Left forelimb (tissue), 1 donor: ENCODE measurements around the gene GSN.

Experiments used
- DNase-seq: peaks from one replicate; pipeline ENCODE4 v3.0.0-alpha.2; 2018; ENCODE audit warnings: low spot score

Gene GSN

DNA sequence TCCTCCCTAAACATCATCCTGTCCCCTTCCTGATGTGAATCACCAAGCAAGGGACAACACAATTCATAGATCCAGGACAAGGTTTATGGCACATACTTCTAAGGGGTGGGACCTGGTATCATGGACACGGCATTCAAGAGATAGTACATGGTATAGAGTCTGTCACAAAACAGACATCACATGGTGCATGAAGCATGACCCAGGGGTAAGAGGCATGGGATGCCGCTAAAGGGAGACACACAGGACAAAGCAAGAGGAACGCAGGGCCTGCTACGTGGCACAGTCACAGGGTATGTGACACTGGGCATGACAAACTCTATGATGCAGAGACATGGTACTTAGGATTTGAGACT is 20.7 kb downstream of the GSN start:
- no peak for DNase-seq

DNA sequence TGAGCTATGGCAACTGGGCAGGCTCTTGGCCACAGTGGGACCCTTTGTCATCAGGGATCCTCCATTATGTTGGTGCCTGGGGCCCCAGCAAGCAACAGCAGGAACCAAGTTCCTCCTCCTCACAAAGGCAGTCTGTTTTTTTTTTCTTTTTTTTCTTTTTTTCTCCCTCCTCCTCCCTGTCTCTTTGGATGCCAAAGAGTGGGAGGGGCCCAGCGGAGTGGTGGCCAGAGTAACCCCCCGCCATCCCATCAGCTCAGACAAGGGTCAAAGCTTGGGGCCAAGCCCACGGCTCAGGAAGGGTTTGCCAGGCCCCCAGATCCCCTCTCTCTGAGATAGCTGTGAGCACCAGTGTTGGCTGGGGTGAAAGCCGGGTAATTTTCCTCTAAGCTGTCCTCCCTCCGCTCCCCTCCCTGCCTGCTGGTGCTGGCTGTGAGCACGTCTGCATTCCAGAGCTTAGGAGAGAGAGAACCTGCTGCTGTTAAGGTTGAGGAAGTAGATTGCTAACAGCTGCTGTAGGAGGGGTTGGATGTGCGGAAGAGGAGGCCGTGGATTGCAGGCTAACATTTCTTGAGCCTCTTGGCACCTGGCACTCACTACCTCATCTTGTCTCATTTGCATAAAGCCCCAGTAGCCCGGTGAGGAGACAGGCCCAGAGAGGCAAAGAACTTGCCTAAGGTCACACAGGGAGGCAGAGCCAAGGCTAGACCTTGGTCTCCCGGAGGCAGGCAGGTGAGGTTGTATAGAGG is 21.2 kb downstream of the GSN start:
- DNase-seq: peak; percentile 82

DNA sequence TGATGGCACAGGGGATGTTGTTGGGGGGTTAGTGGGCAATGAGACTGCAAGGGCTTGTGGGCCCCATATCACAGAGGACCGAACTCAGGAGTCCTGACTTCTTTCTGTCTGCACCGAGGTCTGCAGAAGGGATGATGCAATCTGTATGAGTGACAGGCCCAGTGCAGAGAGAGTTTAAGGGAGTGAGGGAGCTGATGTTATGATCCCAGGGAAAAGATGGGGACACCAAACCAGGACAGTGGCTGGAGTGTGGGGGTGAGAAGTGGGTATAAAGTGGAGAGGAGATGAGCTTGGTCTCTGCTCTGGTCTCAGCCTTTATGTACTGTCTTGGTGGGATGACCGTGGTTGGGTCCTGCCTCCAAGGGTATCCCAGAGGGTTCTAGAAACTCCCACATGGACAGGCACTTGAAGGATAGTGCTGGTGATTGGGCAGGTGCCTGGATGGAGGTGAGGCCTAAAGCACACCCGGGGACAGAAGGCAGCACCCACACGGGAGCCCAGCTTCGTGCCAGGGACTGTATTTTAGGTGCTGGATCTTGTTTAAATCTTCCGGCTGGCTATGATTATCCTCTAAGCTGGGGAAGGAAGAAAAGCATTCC is 21.9 kb downstream of the GSN start:
- no peak for DNase-seq

DNA sequence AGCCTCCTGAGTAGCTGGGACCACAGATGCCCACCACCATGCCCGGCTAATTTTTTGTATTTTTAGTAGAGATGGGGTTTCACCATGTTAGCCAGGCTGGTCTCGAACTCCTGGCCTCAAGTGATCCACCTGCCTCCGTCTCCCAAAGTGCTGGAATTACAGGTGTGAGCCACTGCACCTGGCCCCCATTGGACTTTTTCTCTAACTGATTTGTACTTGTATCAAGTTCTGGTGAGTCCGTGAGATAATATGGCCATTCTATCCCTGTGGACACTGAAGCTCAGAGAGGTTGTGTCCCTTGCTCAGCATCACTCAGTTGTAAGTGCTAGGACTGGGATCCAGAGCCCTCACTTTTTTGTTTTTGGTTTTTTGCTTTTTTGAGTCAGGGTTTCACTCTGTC is 23.6 kb downstream of the GSN start:
- DNase-seq: peak; percentile 11

DNA sequence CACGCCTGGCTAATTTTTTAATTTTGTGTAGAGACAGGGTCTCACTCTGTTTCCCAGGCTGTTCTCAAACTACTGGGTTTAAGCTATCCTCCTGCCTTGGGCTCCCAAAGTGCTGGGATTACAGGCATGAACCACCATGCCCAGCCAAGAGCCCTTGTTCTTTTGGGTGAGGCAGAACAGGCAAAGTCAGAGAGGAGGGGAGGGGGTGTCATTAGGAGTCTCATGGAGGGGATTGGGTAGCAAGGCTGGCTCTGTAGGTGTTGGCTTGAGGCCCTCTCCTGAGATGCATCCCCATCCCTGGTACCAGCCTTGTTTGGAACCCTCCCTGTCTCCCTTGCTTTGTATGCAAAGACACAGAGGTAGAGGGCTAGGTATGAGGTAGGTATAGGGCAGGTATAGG is 24.1 kb downstream of the GSN start:
- DNase-seq: peak; percentile 5

DNA sequence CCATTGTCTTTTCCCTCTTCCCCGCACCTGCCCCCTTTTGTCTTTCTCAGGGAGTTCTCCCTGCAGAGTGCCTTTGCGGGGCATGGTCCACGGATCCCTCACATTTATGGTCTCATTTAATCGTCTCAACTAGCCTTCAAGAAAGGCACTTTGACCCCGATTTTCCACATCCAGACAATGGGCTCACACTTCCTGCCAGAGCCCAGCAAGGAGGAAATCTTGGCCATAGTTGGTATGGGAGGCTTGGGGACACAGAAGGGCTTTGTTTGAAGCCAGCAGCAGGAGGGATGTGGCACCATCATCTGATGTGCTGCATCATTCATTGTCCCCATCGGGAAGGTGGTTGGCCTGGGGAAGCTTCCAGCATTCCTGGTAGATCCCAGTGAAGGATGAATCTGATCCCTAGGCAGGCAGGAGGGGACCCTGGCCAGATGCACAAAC is 24.9 kb downstream of the GSN start:
- DNase-seq: peak; percentile 52

DNA sequence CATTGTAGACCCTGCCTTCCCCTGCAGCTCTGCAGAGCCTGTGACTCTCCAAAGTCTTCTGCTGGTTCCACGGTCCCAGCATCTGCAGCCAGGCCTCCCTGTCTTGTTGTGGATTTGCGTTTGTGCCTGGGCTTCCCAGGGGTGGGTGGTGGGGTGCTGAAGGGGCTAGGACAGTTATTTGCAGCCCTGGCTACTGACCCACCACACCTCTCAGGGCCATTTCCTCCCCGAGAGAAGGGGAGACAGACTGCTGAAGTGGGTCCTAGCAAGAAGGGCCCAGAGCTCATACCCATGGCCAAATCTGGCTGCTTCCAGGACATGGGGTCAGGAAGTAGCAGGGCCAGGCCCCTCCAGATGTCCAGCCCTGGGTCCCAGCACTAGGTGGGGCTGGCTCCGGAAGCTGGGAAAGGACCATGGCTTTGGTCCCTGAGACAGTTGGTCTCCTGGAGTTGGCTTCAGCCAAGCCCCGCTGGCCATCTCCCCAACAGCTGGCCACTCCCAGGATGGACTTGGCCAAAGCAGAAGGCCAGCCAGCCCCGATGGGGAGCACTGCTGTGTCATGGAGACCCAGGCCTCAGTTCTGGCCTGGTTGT is 26.3 kb downstream of the GSN start:
- peak; percentile 55 for DNase-seq

DNA sequence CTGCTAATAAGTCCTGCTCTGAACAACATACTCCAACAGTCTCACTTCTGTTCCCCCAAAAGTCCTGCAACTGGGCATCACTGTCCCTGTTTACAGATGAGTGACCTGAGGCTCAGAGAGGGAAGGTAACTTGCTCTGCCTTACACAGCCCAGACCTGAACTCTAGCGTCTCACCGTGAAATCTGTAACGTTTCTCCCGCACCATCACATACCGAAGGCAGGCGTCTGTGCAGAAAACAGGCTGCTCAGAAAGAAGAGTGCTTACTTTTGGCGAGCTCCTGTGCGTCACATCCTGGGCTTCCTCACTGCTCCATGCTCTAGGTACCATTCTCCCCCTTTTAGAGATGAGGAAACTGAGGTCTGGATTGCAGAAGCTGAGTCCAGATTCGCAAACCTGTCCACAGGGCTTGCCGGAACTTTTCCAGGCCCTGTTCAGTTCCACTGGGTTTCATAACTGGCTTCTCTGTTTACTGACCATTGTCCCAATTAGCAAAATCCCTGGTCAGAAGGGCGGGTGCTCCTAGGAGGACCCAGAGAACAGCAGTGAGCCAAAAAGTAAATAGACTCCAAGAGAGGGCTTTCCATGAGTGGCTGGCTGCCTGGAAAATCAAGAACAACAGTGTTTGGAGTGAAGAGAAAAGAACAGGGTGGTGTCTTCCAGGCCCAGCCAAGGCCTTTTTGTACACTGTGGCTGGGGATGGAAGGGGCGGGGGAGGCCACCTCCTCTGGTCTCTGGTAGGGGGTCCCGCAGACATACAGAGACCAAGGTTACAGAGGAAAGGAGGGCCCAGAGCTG is 27.1 kb downstream of the GSN start:
- DNase-seq: no peak

DNA sequence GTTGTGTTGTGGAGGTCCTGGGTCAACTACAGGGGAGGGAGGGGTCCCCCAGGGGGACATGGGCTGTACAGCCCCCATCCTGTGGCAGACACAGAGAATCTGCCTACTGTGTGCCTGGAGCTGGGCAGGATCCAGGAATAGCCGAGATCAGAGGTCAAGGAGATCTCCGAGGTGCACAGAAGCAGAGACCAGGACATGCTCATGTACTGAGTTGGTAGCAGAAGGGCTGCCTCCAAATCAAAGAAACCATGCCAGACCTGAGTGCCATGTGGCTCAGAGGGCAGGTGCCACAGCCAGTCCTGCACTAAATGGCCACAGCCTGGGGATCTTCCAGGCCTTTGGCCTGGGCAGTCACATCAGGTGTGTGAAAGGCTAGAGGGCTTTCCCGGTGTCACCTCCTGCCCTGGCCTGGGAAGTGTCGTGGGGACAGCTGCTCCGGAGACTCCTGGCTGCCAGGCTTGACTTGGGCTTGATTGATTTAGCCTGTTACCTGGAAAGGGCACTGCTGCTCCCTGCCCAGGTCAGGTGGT is 27.8 kb downstream of the GSN start:
- DNase-seq: no peak

DNA sequence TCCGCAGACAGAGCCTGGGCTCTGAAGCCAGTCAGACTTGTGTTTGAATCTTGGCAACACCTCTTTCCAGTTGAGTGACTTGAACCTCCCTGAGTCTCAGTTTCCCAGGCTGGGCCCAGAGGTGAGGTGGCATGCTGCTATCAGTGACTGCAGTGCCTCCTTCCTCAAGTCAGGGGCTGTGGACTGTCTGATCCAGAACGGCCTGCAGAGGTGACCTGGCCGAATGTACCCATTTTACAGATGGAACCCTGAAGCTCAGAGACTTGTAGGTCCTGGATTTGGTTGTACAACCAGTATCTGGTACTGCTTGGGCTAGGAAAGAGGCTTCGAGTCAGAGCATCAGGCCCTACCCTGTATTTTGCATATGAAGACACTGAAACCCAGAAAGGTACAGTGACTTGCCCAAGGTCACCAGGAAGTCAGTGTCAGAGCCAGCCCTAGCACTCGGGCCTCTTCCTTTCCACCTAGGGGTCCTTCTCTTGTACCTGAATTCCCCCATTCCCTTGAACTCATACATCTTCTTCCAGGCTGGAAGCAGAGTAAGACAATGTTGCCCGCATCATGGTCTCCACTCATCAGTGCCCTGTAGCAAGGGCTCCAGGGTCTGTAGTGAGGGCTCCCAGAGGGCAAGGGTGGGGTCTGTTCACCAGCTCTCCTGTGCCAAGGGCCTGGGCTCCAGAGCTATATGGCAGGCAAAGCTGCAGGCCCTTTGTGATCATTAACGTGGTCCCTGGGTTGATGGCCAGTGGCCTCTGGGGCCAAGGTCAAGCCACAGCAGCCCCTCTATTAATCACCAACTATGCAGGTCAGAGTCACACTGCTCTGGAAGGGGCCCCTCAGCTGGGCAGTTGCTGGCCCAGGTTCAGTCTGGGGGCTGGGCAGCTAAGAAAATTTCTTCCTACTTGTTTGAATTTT is 28.5 kb downstream of the GSN start:
- DNase-seq: peak; percentile 50

DNA sequence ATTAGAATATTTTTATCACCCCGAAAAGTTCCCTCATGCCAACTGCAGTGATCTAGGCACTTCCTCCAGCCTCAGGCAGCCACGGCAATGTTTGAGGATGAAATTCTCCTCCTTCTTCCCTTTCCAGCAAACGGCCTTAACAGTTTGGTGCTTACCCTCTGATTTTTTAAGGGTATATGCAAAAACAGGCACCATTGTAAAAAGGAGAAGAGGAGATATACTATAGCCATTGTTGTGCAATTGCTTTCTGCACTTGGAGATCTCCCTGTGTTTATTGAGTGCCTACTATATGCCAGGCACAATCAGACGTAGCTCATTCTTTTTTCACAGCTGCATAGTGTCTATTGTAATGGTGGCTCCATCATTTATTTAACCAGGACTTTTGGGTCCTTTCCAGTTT is 29.4 kb downstream of the GSN start:
- peak; percentile 6 for DNase-seq

DNA sequence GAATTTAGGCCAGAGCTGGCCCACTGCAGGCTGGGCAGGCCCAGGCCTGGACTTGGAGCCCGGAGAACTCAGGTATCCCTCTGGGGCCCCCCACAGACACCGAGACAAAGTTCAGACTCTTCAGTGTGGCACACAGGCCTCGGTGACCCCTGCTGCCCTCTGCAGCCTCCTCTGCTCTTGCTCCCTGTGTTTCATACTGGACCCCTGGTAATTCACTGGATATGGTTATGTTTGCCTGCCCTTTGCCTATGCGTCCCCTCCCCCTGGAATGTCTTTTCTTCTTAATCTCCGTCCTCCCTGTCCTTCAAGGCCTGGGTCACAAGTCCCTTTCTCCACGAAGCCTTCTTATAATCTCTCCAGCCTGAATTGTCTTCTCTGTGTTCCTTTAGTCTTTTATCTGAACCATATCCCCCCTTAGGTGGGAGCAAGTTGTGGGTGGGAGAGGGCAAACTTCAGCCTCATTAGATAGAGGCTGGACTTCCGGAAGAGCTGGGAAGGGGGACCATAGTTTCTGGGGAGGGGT is 30.1 kb downstream of the GSN start:
- DNase-seq: no peak

DNA sequence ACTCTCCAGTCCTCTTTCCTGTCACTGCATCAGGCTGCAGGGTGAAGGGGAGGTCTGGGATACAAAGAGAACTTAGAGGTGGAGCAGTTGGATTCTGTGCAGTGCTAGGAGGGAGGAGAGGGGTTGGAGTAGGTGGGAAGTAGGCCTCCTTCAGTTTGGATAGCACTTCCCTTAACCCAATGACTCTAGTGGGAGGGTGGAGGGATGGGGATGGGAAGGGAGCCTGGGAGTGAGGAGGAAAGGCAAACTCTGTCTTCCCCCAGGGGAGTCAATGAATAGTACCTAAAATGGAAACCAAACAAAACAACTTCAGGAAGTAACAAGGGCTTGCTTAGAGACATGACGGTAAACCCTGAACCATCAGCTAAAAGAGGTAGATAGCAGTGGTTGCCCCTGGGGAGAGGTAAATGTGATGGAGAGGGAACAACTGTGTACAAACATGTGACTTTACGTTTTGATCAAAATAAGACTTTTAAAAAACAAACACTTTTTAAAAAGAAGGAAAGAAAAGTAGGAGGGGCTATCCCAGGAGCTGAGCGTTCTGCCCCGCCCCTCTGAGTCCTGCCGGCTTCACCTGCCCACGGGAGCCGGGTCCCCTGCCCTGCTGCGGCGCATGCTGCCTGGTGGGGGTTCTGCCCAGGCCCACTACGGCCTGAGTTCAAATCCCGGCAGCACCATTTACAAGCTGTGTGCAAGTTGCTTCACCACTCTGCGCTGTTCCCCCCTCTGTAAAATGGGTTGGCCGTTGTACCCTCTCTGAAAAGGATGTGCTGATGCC is 30.9 kb downstream of the GSN start:
- DNase-seq: peak; percentile 80

DNA sequence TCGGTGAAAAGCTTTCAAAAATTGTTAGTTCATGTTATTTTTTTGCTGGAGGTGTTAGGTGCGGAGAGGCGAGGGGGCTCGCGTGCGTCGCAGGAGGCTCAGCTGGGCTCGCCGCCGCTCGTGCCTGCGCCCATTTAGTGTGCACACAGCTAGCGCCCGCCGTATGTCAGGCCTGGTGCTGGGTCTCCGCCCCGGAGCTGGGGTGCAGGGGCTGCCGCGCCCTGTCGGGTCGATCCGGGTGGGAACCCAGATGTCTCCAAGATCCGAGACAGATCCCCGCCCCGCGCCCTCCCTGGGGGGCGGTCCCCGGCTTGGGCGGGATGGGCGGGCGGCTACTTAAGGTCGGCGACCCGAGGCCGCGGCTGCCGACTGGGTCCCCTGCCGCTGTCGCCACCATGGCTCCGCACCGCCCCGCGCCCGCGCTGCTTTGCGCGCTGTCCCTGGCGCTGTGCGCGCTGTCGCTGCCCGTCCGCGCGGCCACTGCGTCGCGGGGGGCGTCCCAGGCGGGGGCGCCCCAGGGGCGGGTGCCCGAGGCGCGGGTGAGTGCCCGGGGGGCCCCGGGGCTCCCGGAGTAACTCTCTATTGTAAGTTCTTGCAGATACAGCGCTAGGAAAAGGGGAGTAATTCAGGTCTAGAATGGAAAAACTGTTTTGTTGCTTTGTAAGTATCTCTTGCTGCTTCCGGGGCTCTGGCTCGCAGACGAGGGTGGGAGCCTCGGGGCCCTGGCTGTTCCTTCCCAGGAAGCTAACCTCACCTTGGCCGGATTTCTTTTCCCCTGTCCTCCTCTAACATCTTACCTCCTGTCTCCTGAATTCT is 31.7 kb downstream of the GSN start:
- DNase-seq: no peak

DNA sequence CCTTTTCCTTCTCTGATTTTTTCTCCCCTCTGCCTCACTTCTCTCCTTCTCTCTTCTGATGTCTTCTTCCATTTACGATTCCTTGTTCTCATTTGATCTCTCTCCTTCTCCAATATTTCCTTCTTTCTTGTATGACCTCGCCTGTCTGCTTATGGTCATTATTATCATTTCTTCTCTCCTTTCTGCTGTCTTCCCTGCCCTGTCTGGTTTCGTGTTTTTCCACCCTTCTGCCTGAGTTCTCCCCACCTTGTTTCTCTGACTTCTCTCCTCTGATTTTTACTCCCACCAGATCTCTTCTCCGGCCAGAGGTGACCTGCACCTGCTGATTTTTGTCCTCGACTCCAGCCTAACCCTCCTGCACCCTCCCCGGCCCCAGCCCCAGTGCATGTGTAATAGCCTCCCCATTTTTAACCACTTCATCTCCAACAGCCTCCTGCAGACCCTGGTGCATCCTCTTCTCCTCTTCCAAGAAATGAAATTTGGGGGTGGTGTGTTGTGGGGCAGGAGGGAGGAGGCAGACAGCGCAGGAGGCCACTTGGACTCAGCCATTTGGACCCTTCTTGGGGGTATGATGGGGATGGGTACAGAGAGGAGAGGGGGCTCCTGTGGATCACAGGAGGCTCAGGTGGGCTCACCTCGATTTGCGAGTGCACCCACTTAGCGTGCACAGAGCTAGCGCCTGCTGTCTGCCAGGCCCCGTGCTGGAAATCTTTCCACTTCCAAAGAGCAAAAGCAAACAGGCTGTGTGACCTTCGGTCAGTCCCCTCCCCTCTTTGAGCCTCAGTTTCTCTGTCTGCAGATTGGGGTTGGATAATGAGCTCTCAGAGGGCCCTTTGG is 32.5 kb downstream of the GSN start:
- no peak for DNase-seq

DNA sequence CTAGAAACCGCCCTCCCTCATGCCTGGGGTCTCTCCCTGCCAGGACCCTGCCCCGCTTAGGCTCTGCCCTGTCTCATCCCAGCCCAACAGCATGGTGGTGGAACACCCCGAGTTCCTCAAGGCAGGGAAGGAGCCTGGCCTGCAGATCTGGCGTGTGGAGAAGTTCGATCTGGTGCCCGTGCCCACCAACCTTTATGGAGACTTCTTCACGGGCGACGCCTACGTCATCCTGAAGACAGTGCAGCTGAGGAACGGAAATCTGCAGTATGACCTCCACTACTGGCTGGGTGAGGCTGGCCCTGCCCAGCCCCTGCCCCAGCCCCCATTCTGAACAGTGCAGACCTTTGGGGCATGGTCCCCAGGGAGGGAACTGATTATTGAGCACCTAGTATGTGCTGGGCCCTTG is 33.9 kb downstream of the GSN start:
- no peak for DNase-seq

DNA sequence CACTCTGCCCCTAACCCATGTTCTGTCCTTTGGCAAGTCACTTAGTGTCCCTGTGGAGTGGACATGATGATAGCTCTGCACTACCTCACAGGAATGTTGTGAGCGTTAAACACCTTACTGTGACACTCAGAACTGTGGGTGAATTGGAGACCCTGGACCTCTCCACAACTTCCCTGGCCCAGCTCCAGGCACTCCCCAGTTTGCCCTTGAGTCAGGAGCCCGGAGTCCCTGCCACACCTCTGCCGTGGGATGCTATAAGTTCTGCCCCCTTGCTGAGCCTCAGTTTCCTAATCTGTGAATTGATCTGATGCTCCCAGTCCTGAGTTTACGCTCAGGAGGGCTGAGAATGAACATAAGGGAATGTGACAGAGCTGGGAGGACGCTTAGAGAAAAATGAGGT is 34.4 kb downstream of the GSN start:
- no peak for DNase-seq

DNA sequence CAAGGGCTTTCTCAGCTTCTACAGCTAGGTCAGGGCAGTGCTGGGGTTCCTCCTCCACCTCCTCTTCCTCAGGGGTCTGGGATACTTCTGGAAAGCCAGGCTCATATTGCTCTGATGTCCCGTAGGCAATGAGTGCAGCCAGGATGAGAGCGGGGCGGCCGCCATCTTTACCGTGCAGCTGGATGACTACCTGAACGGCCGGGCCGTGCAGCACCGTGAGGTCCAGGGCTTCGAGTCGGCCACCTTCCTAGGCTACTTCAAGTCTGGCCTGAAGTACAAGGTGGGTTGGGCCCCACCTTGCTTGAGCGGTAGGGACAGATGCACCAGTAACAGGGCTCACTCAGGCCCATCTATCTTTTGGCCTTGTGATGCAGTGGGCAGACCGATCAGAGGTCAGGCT is 34.8 kb downstream of the GSN start:
- DNase-seq: no peak
